Measurements from ENCODE around the gene SLC7A6OS.
A peak's percentile ranks its signal among the peaks of the same experiment; 100 is the strongest.

SLC7A6OS gene

GRCh38 chr16:68356249-68356918 is 45.6 kb upstream of the SLC7A6OS start:
- in situ Hi-C loops (cut with HindIII; ENCODE audit: low sequenced_read_pairs): no loop called here
- DNase-seq (ENCODE audit: low read depth, low spot score): peak; percentile 15
- no peak for TF ChIP-seq CTCF (IDR thresholded peaks at IDR 0.05; ENCODE audit: low read depth, low read length)
- no peak overlapping the region for H3K4me3 ChIP-seq (ENCODE audit: low read depth, low read length)

- H3K4me3 ChIP-seq (ENCODE audit: low read depth, low read length): no peak overlapping the region
- TF ChIP-seq CTCF (IDR thresholded peaks at IDR 0.05; ENCODE audit: low read depth, low read length): peak; percentile 28
- DNase-seq (ENCODE audit: low read depth, low spot score): no peak
- in situ Hi-C loops (cut with HindIII; ENCODE audit: low sequenced_read_pairs): no loop called here
Observed at GRCh38 chr16:68355447-68356248, 44.9 kb upstream of the SLC7A6OS start.

GRCh38 chr16:68354816-68355215 is 44.1 kb upstream of the SLC7A6OS start:
- no peak for DNase-seq (ENCODE audit: low read depth, low spot score)
- H3K4me3 ChIP-seq (ENCODE audit: low read depth, low read length): no peak overlapping the region
- in situ Hi-C loops (cut with HindIII; ENCODE audit: low sequenced_read_pairs): no loop called here
- TF ChIP-seq CTCF (IDR thresholded peaks at IDR 0.05; ENCODE audit: low read depth, low read length): no peak

- DNase-seq (ENCODE audit: low read depth, low spot score): no peak
- TF ChIP-seq CTCF (IDR thresholded peaks at IDR 0.05; ENCODE audit: low read depth, low read length): no peak
- H3K4me3 ChIP-seq (ENCODE audit: low read depth, low read length): no peak overlapping the region
- in situ Hi-C loops (cut with HindIII; ENCODE audit: low sequenced_read_pairs): no loop called here
Observed at GRCh38 chr16:68353366-68353765, 42.6 kb upstream of the SLC7A6OS start.

GRCh38 chr16:68351991-68352431 is 41.3 kb upstream of the SLC7A6OS start:
- no peak overlapping the region for H3K4me3 ChIP-seq (ENCODE audit: low read depth, low read length)
- DNase-seq (ENCODE audit: low read depth, low spot score): no peak
- TF ChIP-seq CTCF (IDR thresholded peaks at IDR 0.05; ENCODE audit: low read depth, low read length): no peak
- in situ Hi-C loops (cut with HindIII; ENCODE audit: low sequenced_read_pairs): no loop called here

GRCh38 chr16:68351463-68351862 is 40.7 kb upstream of the SLC7A6OS start:
- TF ChIP-seq CTCF (IDR thresholded peaks at IDR 0.05; ENCODE audit: low read depth, low read length): no peak
- DNase-seq (ENCODE audit: low read depth, low spot score): no peak
- H3K4me3 ChIP-seq (ENCODE audit: low read depth, low read length): no peak overlapping the region
- in situ Hi-C loops (cut with HindIII; ENCODE audit: low sequenced_read_pairs): no loop called here
